B cell (primary cell): ENCODE results near the gene NLGN1. TPM values are rescaled to one million over a fixed set of nuclear protein-coding genes. Genes with fewer than 3 reads are reported as not detected.

ENCODE experiments used
- ATAC-seq: fragments of 200-7000 bp; cut with Tn5 transposase; one replicate; pipeline ENCODE4 v1.10.0; 2021; ENCODE audit warnings: low read depth, mild to moderate bottlenecking, moderate number of reproducible peaks, moderate library complexity
- CTCF ChIA-PET: fragments of 350-600 bp; sonication (Branson Sonifier 250); formaldehyde crosslinking; loops from one replicate; lab custom pipeline; 2021; ENCODE audit warnings: antibody characterized with exemption, inconsistent platforms; lab: Charles Lee
- POLR2A ChIA-PET: fragments of 350-600 bp; sonication (Branson Sonifier 250); formaldehyde crosslinking; loops from one replicate; lab custom pipeline; 2021; ENCODE audit warnings: antibody characterized with exemption; lab: Charles Lee
- DNase-seq: peaks from one replicate; pipeline ENCODE4 v3.0.0; 2013
- H2AFZ ChIP-seq: 2 replicates; pipeline ENCODE4 v1.6.1; 2012; ENCODE audit warnings: mild to moderate bottlenecking, low read depth, low read length; ENCODE audit not compliant: insufficient read depth, poor library complexity, severe bottlenecking
- H3K27ac ChIP-seq, 2 donors: 1 replicate in 1 of 2; 2 replicates in 1 of 2; pipeline ENCODE4 v1.5.1; 2012 to 2013; ENCODE audit warnings: low read length in 2 of 2, mild to moderate bottlenecking in 2 of 2, moderate library complexity in 1 of 2
- H3K27me3 ChIP-seq, 4 experiments: fragments of 200-600 bp in 1 of 4; sonication (generic) in 1 of 4; replicated peaks in 1 of 4; 1 replicate in 2 of 4; 2 replicates in 2 of 4; pipeline versions ENCODE4 v1.6.1 to v1.7.0; 2013 to 2016; ENCODE audit warnings: low read length in 3 of 4, mild to moderate bottlenecking in 2 of 4, mixed read lengths in 1 of 4, moderate library complexity in 1 of 4; ENCODE audit not compliant: insufficient read depth in 4 of 4, control insufficient read depth in 3 of 4; ENCODE audit errors: control extremely low read depth in 1 of 4
- H3K36me3 ChIP-seq, 2 experiments: replicated peaks in 1 of 2; 1 replicate in 1 of 2; 2 replicates in 1 of 2; pipeline versions ENCODE4 v1.6.1 to v1.7.1; 2013; ENCODE audit warnings: low read length in 1 of 2; ENCODE audit not compliant: insufficient read depth in 2 of 2, control insufficient read depth in 1 of 2; ENCODE audit errors: control extremely low read depth in 1 of 2, extremely low read depth in 1 of 2
- H3K4me1 ChIP-seq, 2 donors: fragments of 200-600 bp in 1 of 2; sonication (generic) in 1 of 2; 1 replicate in 1 of 2; 2 replicates in 1 of 2; pipeline versions ENCODE4 v1.5.1 to v1.6.1; 2013 to 2017; ENCODE audit warnings: low read length in 2 of 2; ENCODE audit not compliant: control insufficient read depth in 2 of 2, insufficient read depth in 2 of 2
- H3K4me2 ChIP-seq: replicated peaks from 2 replicates; pipeline ENCODE3; 2012; ENCODE audit warnings: mild to moderate bottlenecking, low read depth, low read length; ENCODE audit not compliant: poor library complexity, severe bottlenecking
- H3K4me3 ChIP-seq, 5 experiments: fragments of 200-600 bp in 1 of 5; sonication (generic) in 1 of 5; 1 replicate in 3 of 5; 2 replicates in 2 of 5; pipeline versions ENCODE4 v1.5.1 to v1.7.0; 2011 to 2016; ENCODE audit warnings: low read length in 4 of 5, mild to moderate bottlenecking in 4 of 5, low read depth in 2 of 5, control low read depth in 1 of 5, moderate library complexity in 1 of 5; ENCODE audit not compliant: insufficient read depth in 1 of 5; ENCODE audit errors: control extremely low read depth in 1 of 5, extremely low read depth in 1 of 5
- H3K79me2 ChIP-seq: fragments of 200-600 bp; sonication (generic); one replicate; pipeline ENCODE4 v1.6.0; 2016; ENCODE audit warnings: low read length; ENCODE audit not compliant: control insufficient read depth, insufficient read depth
- H3K9ac ChIP-seq: fragments of 200-600 bp; sonication (generic); 2 replicates; pipeline ENCODE4 v1.6.1; 2017; ENCODE audit warnings: mild to moderate bottlenecking, low read length, moderate library complexity
- H3K9me3 ChIP-seq, 3 donors: one replicate each; pipeline versions ENCODE4 v1.6.1 to v1.7.1; 2013; ENCODE audit warnings: low read length in 2 of 3; ENCODE audit not compliant: control insufficient read depth in 2 of 3, insufficient read depth in 1 of 3; ENCODE audit errors: control extremely low read depth in 1 of 3
- H4K20me1 ChIP-seq: 2 replicates; pipeline ENCODE4 v1.6.0; 2012; ENCODE audit warnings: mild to moderate bottlenecking, low read length; ENCODE audit not compliant: insufficient read depth, control insufficient read depth, poor library complexity, severe bottlenecking
- H3K27ac Mint-ChIP-seq: one replicate; pipeline ENCODE4 v1.8.0; 2021; ENCODE audit warnings: mixed read lengths
- H3K27me3 Mint-ChIP-seq: one replicate; pipeline ENCODE4 v1.8.0; 2021; ENCODE audit warnings: mixed read lengths
- H3K4me1 Mint-ChIP-seq: one replicate; pipeline ENCODE4 v1.8.0; 2021; ENCODE audit warnings: mixed read lengths
- H3K4me3 Mint-ChIP-seq: one replicate; pipeline ENCODE4 v1.8.0; 2021; ENCODE audit warnings: mixed read lengths
- H3K9me3 Mint-ChIP-seq: one replicate; pipeline ENCODE4 v1.8.0; 2022; ENCODE audit warnings: mixed read lengths; ENCODE audit not compliant: insufficient read depth
- EZH2 ChIP-seq: IDR thresholded peaks from 2 replicates; pipeline ENCODE4 v1.6.1; 2012; ENCODE audit warnings: borderline replicate concordance, low read depth, mild to moderate bottlenecking, moderate library complexity, low read length; ENCODE audit not compliant: insufficient read depth, poor library complexity, severe bottlenecking
- WGBS: methylation state at CpG from one replicate; pipeline ENCODE4 v1.1.5; 2013; ENCODE audit warnings: missing lambda C conversion rate; ENCODE audit not compliant: insufficient coverage; 5-methylcytosine and 5-hydroxymethylcytosine counted together
- intact Hi-C: fragments of 100-400 bp; cut with micrococcal nuclease; formaldehyde crosslinking; loops from one replicate; pipeline ENCODE4 v1.10.0; 2022
- polyA plus RNA-seq: library from polyadenylated mRNA; depleted of rRNA; stranded (reverse); fragments of >200 nt; gene quantifications from 2 replicates; pipeline ENCODE4 v1.2.3, GENCODE V29; 2012
- total RNA-seq, 2 donors: library from RNA; stranded (reverse); fragments of 120-200 nt in 1 of 2; gene quantifications; 1 replicate in 1 of 2; 2 replicates in 1 of 2; pipeline versions ENCODE4 v1.2.3 to v1.2.4, GENCODE V29; 2013 to 2022
- TF ChIP-seq, protein P1 (sequence below): fragments of 200-600 bp; IDR thresholded peaks from one replicate; pipeline ENCODE4 v1.8.0; 2022; ENCODE audit warnings: antibody characterized with exemption, mild to moderate bottlenecking

Gene NLGN1
- total and polyA plus RNA-seq, 2 donors (not counting 1 experiment from before 2014, with no cell fraction given), result not detected

DNA sequence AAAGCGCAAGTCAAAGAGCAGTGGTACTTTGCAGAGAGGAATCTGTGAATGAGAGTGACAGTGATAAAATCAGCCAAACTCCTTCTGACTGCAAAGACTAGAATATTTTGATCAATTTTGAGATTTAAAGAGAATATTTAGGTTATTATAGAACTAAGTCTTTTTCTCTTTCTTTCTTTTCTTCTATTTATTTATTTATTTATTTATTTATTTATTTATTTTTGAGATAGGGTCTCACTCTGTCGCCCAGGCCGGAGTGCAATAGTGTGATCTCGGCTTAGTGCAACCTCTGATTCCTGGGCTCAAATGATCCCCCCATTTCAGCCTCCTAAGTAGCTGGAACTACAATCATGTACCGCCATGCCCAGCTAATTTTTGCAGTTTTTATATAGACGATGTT lies 857.9 kb downstream of the NLGN1 start:
- Histone ChIP-seq H3K4me1 (no peaks in the 10 kb centered on the region), H4K20me1 (no peaks in the 10 kb centered on the region), H3K27ac (no peak overlapping the region), H3K9ac (no peak overlapping the region), H3K9me3 (no peaks in the 10 kb centered on the region), H3K27me3 (no peaks in the 10 kb centered on the region), H3K4me2 (no peak overlapping the region), H3K4me3 (no peak overlapping the region), H3K36me3 (no peaks in the 10 kb centered on the region), H3K79me2 (no peaks in the 10 kb centered on the region), H2AFZ (no peak overlapping the region)
- ATAC-seq (no peak), DNase-seq (no peak)
- 93% methylated on average over 4 of the region's 6 CpGs for WGBS
- no peaks in the 10 kb centered on the region for H3K4me1 Mint-ChIP-seq
- intact Hi-C loops, result no loop called here
- H3K27me3 Mint-ChIP-seq, result no peaks in the 10 kb centered on the region
- no peak overlapping the region for H3K27ac Mint-ChIP-seq
- ChIA-PET CTCF (no interaction called here), POLR2A (no interaction called here)
- no peak for TF ChIP-seq EZH2
- TF ChIP-seq, protein P1, sequence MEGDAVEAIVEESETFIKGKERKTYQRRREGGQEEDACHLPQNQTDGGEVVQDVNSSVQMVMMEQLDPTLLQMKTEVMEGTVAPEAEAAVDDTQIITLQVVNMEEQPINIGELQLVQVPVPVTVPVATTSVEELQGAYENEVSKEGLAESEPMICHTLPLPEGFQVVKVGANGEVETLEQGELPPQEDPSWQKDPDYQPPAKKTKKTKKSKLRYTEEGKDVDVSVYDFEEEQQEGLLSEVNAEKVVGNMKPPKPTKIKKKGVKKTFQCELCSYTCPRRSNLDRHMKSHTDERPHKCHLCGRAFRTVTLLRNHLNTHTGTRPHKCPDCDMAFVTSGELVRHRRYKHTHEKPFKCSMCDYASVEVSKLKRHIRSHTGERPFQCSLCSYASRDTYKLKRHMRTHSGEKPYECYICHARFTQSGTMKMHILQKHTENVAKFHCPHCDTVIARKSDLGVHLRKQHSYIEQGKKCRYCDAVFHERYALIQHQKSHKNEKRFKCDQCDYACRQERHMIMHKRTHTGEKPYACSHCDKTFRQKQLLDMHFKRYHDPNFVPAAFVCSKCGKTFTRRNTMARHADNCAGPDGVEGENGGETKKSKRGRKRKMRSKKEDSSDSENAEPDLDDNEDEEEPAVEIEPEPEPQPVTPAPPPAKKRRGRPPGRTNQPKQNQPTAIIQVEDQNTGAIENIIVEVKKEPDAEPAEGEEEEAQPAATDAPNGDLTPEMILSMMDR, result no peak
- no peak overlapping the region for H3K4me3 Mint-ChIP-seq
- no peaks in the 10 kb centered on the region for H3K9me3 Mint-ChIP-seq

GRCh38 chr3:174266476-174266875 lies 868.9 kb downstream of the NLGN1 start:
- DNase-seq (no peak), ATAC-seq (no peak)
- no peaks in the 10 kb centered on the region for H3K9me3 ChIP-seq
- no peak overlapping the region for H2AFZ ChIP-seq
- WGBS, result no CpG with 5 or more reads among the region's 2 CpGs
- no peak overlapping the region for H3K27ac Mint-ChIP-seq
- POLR2A ChIA-PET, result no interaction called here
- H3K27me3 Mint-ChIP-seq, result no peaks in the 10 kb centered on the region
- intact Hi-C loops, result no loop called here
- H3K9me3 Mint-ChIP-seq, result no peaks in the 10 kb centered on the region
- no peak overlapping the region for H3K4me3 Mint-ChIP-seq
- no peak overlapping the region for H3K9ac ChIP-seq
- H3K79me2 ChIP-seq, result no peaks in the 10 kb centered on the region
- H3K4me3 ChIP-seq, result no peak overlapping the region
- CTCF ChIA-PET, result no interaction called here
- no peaks in the 10 kb centered on the region for H4K20me1 ChIP-seq
- no peaks in the 10 kb centered on the region for H3K36me3 ChIP-seq
- TF ChIP-seq EZH2, result no peak
- TF ChIP-seq, protein P1, result no peak
- no peaks in the 10 kb centered on the region for H3K4me1 ChIP-seq
- no peaks in the 10 kb centered on the region for H3K4me1 Mint-ChIP-seq
- no peak overlapping the region for H3K27ac ChIP-seq
- H3K4me2 ChIP-seq, result no peak overlapping the region
- H3K27me3 ChIP-seq, result no peaks in the 10 kb centered on the region
